Activated naive CD8-positive, alpha-beta T cell treated with anti-CD3 and anti-CD28 coated beads, Interleukin-2, amount 10 ng/mL, durations not matched to agents 7 days and 5 days (primary cell): Measurements from ENCODE around the gene TMEM253. TPM values are rescaled to one million over a fixed set of nuclear protein-coding genes. Genes with fewer than 3 reads are reported as not detected.

Source experiments
- ATAC-seq: fragments of 150-1000 bp; cut with Tn5 transposase; one replicate; pipeline ENCODE4 v1.10.0; 2021; ENCODE audit warnings: low read depth, moderate library complexity
- POLR2A ChIA-PET: fragments of 350-600 bp; sonication (Branson Sonifier 250); formaldehyde crosslinking; loops from one replicate; lab custom pipeline; 2021; ENCODE audit warnings: antibody characterized with exemption; lab: Charles Lee
- DNase-seq: peaks from one replicate; pipeline ENCODE4 v3.0.0; 2021
- H3K27ac Mint-ChIP-seq: one replicate; pipeline ENCODE4 v1.8.0; 2022; ENCODE audit warnings: mild to moderate bottlenecking, mixed read lengths
- H3K27me3 Mint-ChIP-seq: one replicate; pipeline ENCODE4 v1.8.0; 2022; ENCODE audit warnings: mild to moderate bottlenecking, moderate library complexity, mixed read lengths
- H3K36me3 Mint-ChIP-seq: one replicate; pipeline ENCODE4 v1.8.0; 2021; ENCODE audit warnings: mild to moderate bottlenecking, mixed read lengths
- H3K4me1 Mint-ChIP-seq: one replicate; pipeline ENCODE4 v1.8.0; 2021; ENCODE audit warnings: mixed read lengths
- H3K4me3 Mint-ChIP-seq: one replicate; pipeline ENCODE4 v1.8.0; 2022; ENCODE audit warnings: mild to moderate bottlenecking, moderate library complexity, mixed read lengths
- H3K9me3 Mint-ChIP-seq: one replicate; pipeline ENCODE4 v1.8.0; 2021; ENCODE audit warnings: mixed read lengths
- total RNA-seq, 2 experiments: library from RNA; stranded (reverse); gene quantifications; one replicate each; pipeline ENCODE4 v1.2.3, GENCODE V29; 2021

Gene TMEM253
- total RNA-seq, 2 experiments from 2014 or later: not detected

DNA sequence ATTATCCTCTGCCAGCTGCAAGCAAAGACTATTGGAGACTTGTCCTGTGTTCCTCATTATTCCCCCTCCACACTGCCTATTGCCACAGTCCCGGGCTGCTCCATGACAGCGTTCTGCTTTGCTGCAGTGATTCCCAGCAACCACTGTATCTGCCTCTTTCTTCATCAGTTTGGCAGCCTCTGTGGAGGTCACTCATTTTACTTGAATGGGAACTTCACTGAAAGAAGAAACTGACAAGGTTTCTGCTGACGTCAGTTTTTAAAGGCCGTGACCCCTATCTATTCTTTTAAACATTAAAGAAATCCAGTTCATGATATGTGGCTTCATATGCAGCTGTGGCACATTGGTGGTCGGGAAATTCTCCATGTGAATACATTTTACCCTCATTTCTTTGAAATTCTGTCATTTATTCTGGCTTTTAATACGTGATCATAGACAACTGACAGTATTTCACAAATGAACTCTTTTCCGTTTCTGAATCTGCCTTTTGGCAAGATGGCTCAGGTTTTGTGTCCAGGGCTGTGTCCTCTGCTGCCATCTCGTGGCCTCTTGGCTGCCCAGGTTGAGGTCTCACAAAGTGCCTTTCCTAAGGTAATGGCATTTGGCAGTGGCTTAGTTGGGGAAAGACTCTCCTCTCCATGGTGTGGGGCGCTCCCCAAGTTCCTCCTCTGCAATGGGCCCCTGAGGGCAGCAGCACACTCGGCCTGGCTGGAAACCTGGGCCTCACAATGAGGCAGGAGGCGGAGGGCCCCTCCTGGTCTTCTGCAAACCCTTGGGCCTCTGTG is 5.8 kb downstream of the TMEM253 start:
- ATAC-seq: no peak
- H3K27me3 Mint-ChIP-seq: peaks cover 5% of the 10 kb centered on the region
- peak; percentile 78 for DNase-seq
- H3K4me3 Mint-ChIP-seq: no peak overlapping the region
- peaks cover 23% of the 10 kb centered on the region for H3K4me1 Mint-ChIP-seq
- no peaks in the 10 kb centered on the region for H3K36me3 Mint-ChIP-seq
- no peak overlapping the region for H3K27ac Mint-ChIP-seq
- POLR2A ChIA-PET: no interaction called here
- H3K9me3 Mint-ChIP-seq: no peaks in the 10 kb centered on the region

DNA sequence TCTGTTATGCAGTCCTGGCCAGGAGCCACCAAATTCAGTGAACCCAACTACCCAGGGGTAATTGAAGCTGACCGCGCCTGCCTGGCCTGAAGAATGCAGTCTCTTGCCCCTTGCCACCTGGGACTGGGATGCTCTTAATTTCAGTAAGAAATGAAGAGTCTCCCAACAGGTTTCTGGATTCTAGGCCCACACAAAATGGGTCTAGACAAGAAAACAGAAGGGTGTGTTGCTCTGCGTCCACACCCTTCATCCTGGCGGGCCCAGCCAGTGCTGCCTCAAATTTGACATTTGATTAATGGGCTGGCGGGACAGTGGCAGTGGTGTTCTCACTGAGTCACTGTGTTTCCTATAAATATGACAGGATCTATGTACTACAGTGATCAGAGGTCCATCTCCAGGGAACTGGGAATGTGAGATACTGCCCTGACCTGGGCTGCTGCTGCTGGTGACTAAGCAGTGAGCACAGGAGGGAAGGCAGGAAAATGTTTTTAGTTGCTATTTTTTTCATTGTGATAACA is 6.5 kb downstream of the TMEM253 start:
- ATAC-seq: no peak
- no peaks in the 10 kb centered on the region for H3K9me3 Mint-ChIP-seq
- H3K4me1 Mint-ChIP-seq: peaks cover 16% of the 10 kb centered on the region
- H3K36me3 Mint-ChIP-seq: no peaks in the 10 kb centered on the region
- peaks cover 5% of the 10 kb centered on the region for H3K27me3 Mint-ChIP-seq
- POLR2A ChIA-PET: no interaction called here
- no peak for DNase-seq
- H3K4me3 Mint-ChIP-seq: no peak overlapping the region
- no peak overlapping the region for H3K27ac Mint-ChIP-seq

DNA sequence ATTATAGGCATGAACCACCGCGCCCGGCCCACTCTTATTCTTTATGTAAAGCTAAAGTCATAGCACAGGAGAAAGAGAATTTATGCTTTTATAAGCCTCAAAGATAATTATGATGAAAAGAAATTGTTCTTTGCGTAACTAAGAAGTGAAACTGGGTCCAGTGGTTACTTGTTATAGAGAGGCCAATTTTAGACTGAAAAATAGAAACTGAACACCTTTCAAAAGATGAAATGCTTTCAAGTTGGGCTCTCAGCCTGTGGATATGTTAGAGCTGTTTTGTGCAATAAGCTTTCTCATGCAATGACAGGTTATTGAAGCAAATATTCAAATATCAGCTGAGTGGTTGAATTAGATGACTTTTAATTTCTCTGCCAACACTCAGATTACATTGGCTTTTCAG is 7.9 kb downstream of the TMEM253 start:
- POLR2A ChIA-PET: interaction anchor here (0.6 kb wide), 1 partner anchor 97 kb away, joined by 3 read pairs; no protein-coding TSS in a partner anchor
- Mint-ChIP-seq H3K27me3 (peaks cover 5% of the 10 kb centered on the region), H3K4me1 (peaks cover 9% of the 10 kb centered on the region), H3K36me3 (no peaks in the 10 kb centered on the region), H3K27ac (no peak overlapping the region), H3K4me3 (no peak overlapping the region), H3K9me3 (no peaks in the 10 kb centered on the region)
- ATAC-seq (no peak), DNase-seq (no peak)

DNA sequence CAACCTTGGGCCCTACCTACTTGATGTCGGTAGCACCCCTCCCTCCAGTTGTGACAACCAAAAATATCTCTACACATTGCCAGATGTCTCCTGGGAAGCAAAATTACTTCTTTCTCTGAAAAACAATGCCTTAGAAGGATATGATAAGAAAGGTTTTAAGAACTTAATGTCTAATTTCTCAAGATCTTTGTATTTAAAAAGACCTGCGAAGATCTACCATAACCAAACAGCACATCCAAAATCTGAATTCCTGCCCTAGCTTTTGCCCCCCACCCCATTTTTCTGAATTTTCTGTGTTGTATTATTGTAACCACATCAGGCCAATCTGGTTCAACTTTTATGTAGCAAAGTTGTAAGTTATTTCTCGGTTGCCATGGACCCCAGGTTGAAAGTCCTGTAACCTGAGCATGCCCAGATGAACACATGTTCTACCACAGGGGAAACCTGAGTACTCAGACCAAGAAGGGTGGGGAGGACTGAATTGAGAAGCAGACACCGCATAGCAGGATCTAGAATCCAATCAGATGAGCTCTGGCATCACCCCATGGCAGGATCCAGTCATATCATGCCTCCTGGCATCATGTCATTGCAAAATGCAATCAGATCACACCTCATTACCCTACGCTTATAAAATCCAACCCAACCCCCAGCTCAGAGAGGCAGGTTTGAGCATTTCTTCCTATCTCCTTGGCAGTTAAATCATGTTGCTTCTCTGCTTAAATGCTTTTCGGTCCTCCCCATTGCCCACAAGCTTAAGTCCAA is 8.7 kb downstream of the TMEM253 start:
- no peaks in the 10 kb centered on the region for H3K36me3 Mint-ChIP-seq
- H3K4me3 Mint-ChIP-seq: no peak overlapping the region
- H3K4me1 Mint-ChIP-seq: peaks cover 9% of the 10 kb centered on the region
- peaks cover 5% of the 10 kb centered on the region for H3K27me3 Mint-ChIP-seq
- no peaks in the 10 kb centered on the region for H3K9me3 Mint-ChIP-seq
- ATAC-seq: no peak
- H3K27ac Mint-ChIP-seq: no peak overlapping the region
- DNase-seq: no peak
- POLR2A ChIA-PET: no interaction called here

DNA sequence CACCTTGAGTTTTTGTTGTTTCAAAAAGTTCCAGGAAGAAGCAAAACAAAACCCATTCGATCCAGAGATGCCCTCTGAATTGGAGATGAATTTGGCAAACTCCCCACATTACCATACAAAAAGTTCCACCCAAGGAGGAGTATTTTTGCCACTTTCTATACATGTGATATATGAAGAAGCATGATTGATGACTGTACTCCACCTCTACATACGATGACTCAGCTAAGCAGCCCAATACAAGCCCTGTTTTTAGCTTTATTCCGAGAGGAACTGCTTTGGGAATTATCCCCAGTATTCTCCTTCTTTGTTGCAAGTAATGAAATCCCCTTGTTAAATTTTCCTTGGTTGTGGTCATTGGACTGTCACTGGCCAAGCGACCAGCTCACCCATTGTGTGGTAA is 11.4 kb downstream of the TMEM253 start:
- POLR2A ChIA-PET: no interaction called here
- Mint-ChIP-seq H3K27ac (no peak overlapping the region), H3K27me3 (peaks cover 7% of the 10 kb centered on the region), H3K9me3 (no peaks in the 10 kb centered on the region), H3K4me1 (no peaks in the 10 kb centered on the region), H3K36me3 (no peaks in the 10 kb centered on the region), H3K4me3 (no peak overlapping the region)
- DNase-seq (no peak), ATAC-seq (no peak)

DNA sequence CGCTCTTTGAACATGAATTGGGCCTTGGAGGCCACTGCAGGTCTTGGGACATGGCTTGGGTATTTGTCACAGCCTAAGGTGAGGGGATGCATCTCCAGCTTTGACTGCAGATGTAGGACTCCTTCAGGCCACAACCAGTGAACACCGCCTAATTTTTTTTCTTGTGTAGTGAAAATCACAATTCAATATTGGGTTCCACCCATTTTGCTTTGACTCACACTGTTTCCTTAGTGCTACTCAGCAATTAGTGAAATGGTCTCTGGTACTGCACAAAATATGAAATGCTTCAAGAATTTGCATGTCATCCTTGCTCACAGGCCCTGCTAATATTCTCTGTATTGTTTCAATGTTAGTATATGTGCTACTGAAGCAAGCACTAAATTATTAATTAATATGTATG is 12.5 kb downstream of the TMEM253 start:
- no peaks in the 10 kb centered on the region for H3K4me1 Mint-ChIP-seq
- POLR2A ChIA-PET: no interaction called here

DNA sequence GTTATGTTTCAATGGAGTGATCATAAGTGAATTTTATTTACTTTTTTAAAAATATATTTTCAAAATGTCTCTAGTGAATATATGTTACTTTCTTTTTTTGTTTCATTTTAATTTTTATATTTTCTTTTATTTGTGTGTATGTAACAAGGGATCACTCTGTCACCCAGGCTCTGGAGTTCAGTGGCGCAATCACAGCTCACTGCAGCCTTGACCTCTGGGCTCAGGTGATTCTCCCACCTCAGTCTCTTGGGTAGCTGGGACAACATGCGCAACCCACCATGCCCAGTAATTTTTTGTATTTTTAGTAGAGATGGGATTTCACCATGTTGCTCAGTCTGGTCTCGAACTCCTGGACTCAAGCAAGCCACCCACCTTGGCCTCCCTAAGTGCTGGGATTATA is 18.1 kb downstream of the TMEM253 start:
- Mint-ChIP-seq H3K4me1 (peaks cover 2% of the 10 kb centered on the region), H3K27ac (no peak overlapping the region), H3K9me3 (no peaks in the 10 kb centered on the region), H3K4me3 (no peak overlapping the region), H3K27me3 (peaks cover 17% of the 10 kb centered on the region), H3K36me3 (no peaks in the 10 kb centered on the region)
- POLR2A ChIA-PET: no interaction called here
- DNase-seq (no peak), ATAC-seq (no peak)

More for the DNA sequence above, 12.5 kb downstream of the TMEM253 start:
- ATAC-seq: no peak
- H3K27ac Mint-ChIP-seq: no peak overlapping the region
- no peak overlapping the region for H3K4me3 Mint-ChIP-seq
- peaks cover 15% of the 10 kb centered on the region for H3K27me3 Mint-ChIP-seq
- no peaks in the 10 kb centered on the region for H3K36me3 Mint-ChIP-seq
- H3K9me3 Mint-ChIP-seq: no peaks in the 10 kb centered on the region
- DNase-seq: no peak

DNA sequence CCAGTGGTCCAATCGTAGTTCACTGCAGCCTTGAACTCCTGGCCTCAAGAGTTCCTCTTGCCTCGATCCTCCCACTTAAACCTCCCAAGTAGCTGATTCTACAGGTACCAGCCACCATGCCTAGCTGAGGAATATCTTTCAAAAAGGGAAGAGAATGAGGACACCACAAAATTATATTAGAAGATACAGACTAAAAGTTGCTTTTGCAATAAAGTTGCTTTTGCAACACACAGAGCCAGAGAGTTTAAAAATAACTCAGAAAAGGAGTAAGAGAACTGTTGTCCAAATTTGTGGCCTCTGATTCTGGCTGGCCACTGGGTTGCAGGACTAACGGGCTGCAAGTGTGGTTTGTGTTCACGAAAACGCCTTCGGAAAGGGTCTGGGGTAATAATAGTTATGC is 19.8 kb downstream of the TMEM253 start:
- H3K4me1 Mint-ChIP-seq: peaks cover 2% of the 10 kb centered on the region
- H3K27me3 Mint-ChIP-seq: peaks cover 19% of the 10 kb centered on the region
- H3K4me3 Mint-ChIP-seq: no peak overlapping the region
- no peak overlapping the region for H3K27ac Mint-ChIP-seq
- DNase-seq (no peak), ATAC-seq (no peak)
- peaks cover 1% of the 10 kb centered on the region for H3K9me3 Mint-ChIP-seq
- POLR2A ChIA-PET: no interaction called here
- H3K36me3 Mint-ChIP-seq: no peaks in the 10 kb centered on the region

DNA sequence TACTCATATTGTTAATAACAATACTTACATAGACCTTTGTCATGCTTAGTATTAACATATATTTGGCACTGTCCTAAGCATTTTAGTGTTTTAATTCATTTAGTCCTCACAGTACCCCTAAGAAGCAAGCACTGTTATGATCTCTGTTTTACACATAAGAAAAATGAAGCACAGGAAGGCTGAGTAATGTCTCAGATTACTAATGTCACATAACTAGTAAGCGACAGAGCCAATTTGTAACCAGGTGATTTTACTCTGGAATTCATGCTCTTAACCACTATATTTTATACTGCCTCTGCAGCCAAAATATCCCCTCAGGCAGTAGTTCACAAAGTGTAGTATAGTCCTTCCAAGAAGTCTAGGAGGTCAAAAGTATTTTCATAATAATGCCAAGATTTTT is 20.3 kb downstream of the TMEM253 start:
- POLR2A ChIA-PET: interaction anchor here (0.8 kb wide), 1 partner anchor 8 kb away, joined by 4 read pairs; no protein-coding TSS in a partner anchor
- ATAC-seq: no peak
- Mint-ChIP-seq H3K36me3 (no peaks in the 10 kb centered on the region), H3K4me3 (no peak overlapping the region), H3K9me3 (peaks cover 1% of the 10 kb centered on the region), H3K27ac (no peak overlapping the region), H3K4me1 (peaks cover 2% of the 10 kb centered on the region), H3K27me3 (peaks cover 22% of the 10 kb centered on the region)
- DNase-seq: no peak

DNA sequence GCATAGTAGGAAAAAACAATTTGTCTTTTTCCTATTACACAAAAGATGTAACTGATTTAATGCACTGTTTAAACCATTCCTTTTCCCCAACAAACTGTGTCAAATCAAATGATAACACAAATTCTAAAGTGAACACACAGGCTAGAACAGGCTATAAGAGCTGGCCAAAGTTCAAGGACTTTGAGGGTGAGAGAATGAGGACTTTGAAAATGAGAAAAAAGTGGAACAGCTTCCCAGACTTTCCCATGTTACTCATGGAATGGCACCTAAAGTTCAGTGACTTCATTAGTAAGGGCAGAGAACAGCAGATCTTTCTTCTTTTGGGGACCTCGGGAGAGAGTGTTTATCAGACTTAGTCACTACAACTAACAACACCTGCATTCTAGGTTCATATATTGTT is 22.6 kb downstream of the TMEM253 start:
- DNase-seq (no peak), ATAC-seq (no peak)
- H3K27me3 Mint-ChIP-seq: peaks cover 24% of the 10 kb centered on the region
- POLR2A ChIA-PET: no interaction called here
- H3K27ac Mint-ChIP-seq: no peak overlapping the region
- H3K9me3 Mint-ChIP-seq: peaks cover 1% of the 10 kb centered on the region
- no peak overlapping the region for H3K4me3 Mint-ChIP-seq
- no peaks in the 10 kb centered on the region for H3K36me3 Mint-ChIP-seq
- peaks cover 2% of the 10 kb centered on the region for H3K4me1 Mint-ChIP-seq

DNA sequence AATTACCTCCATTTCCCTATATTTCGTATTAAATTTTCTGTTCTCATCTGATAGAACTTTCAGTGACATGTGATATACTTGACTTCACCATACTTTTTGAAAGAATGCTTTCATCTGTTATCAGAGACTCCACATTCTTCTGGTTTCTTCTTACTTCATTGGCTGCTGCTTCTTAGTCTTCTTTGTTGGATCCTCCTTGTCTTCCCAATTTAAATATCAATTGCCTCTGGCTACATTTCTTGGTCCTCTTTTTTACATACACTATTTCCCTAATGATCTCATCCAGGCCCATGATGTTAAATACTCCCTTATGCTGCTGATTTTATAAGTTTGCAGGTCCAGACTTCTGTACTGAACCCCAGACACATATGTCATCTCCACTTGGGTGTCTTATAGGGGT is 33.0 kb downstream of the TMEM253 start:
- ATAC-seq (no peak), DNase-seq (no peak)
- Mint-ChIP-seq H3K4me3 (no peak overlapping the region), H3K27ac (no peak overlapping the region), H3K27me3 (peaks cover 9% of the 10 kb centered on the region), H3K9me3 (no peaks in the 10 kb centered on the region), H3K4me1 (no peaks in the 10 kb centered on the region), H3K36me3 (no peaks in the 10 kb centered on the region)
- POLR2A ChIA-PET: no interaction called here

DNA sequence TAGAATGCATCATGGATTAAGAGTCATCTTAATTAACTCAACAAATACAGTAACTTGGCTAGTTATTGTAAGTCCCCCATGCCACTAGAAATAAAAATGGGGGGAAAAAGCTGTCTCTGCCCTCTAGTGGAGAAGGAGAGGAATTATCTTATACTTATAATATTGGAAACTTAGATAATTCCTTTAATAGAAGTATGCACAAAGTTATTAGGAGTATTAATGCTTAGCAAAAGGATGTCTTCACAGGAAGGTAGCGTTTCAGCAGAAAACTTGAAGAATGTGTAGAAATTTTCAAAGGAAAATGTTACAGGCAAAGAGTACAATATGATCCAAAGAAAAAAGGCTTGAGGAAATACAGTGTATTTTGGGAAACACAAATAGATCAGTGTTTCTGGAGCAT is 35.2 kb downstream of the TMEM253 start:
- H3K36me3 Mint-ChIP-seq: no peaks in the 10 kb centered on the region
- DNase-seq: no peak
- no peaks in the 10 kb centered on the region for H3K9me3 Mint-ChIP-seq
- POLR2A ChIA-PET: no interaction called here
- peaks cover 2% of the 10 kb centered on the region for H3K27me3 Mint-ChIP-seq
- no peak for ATAC-seq
- no peaks in the 10 kb centered on the region for H3K4me1 Mint-ChIP-seq
- no peak overlapping the region for H3K4me3 Mint-ChIP-seq
- H3K27ac Mint-ChIP-seq: no peak overlapping the region

DNA sequence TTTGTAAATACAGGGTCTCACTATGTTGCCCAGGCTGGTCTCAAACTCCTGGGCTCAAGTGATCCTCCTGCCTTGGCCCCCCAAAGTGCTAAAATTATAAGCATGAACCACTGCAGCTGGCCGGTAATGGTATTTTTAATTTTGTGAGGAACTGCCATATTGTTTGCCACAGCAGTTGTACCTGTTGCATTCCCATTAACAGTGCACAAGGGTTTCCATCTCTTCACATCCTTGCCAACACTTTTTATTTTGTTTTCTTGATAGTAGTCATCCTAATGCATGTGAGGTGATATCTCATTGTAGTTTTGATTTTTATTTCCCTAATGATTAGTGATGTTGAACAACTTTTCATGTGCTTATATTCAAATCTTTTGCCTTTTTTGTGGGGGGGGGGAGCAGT is 41.5 kb downstream of the TMEM253 start:
- peaks cover 10% of the 10 kb centered on the region for H3K9me3 Mint-ChIP-seq
- no peak overlapping the region for H3K4me3 Mint-ChIP-seq
- no peak for DNase-seq
- peaks cover 11% of the 10 kb centered on the region for H3K27me3 Mint-ChIP-seq
- H3K27ac Mint-ChIP-seq: no peak overlapping the region
- POLR2A ChIA-PET: no interaction called here
- no peaks in the 10 kb centered on the region for H3K36me3 Mint-ChIP-seq
- no peaks in the 10 kb centered on the region for H3K4me1 Mint-ChIP-seq
- ATAC-seq: no peak

DNA sequence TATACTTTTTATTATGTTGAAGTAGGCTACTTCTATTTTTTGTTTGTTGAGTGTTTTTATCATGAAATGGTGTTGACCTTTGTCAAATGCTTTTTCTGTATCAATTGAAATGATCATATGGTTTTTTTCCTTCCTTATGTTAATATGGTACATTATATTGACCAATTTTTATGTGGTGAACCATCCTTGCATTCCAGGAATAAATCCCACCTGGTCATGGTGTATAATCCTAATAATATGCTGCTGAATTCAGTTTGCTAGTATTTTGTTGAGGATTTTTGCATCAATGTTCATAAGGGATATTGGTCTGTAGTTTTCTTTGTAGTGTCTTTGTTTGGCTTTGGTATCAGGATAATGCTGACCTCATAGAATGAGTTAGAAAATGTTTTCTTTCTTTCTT is 44.6 kb downstream of the TMEM253 start:
- POLR2A ChIA-PET: no interaction called here
- ATAC-seq: no peak
- Mint-ChIP-seq H3K4me3 (no peak overlapping the region), H3K27me3 (peaks cover 13% of the 10 kb centered on the region), H3K27ac (no peak overlapping the region), H3K9me3 (peaks cover 10% of the 10 kb centered on the region), H3K36me3 (no peaks in the 10 kb centered on the region), H3K4me1 (no peaks in the 10 kb centered on the region)
- no peak for DNase-seq
